Activated effector memory CD4-positive, alpha-beta T cell treated with Interleukin-2 at 50 U/mL for 16 hours (primary cell): ENCODE data around the gene PRSS8.
"Not testable (repeated sequence)": the region's sequence is repeated elsewhere in the genome, so short reads cannot be mapped to it uniquely, and the experiment has no call there.

Experiments used
- DNase-seq: peaks from one replicate; pipeline ENCODE4 v3.0.0-alpha.2; 2020

The PRSS8 gene

DNA sequence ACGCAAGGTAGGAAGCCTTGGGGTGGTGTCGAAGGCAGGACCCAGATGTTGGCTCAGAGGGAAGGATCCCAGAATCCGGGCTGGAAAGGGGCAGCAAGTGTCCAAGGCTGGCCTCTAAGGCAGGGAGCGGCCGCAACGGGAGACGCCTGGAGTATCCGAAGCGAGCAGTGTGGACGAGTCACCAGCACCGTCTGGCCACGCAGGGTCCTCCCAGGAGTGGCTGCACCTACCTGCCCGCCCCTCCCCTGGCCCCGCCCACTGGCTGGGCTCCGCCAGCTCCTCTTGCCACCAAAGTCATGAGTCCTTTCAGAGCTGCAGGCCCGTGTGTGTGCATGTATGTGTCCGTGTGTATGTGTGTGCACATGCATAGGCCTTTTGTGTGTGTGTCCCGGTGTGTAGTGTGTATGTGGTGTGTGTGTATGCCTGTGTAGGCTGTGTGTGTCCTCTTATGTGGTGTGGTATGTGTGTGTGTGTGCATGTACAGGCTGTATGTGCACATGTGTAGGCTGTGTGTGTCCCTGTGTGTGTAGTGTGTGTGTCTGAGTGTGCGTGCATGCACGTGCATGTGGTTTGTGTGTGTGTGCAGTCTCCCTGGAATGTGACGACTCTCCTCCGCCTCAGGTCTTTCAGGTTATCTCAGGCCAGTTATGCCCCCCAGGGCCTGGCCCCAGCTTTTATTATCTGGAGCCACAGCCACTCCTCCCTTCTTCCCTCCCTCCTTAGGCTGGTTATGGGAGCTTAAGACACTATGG is at the start of gene PRSS8:
Gene PRSS8, minus strand, starts transcription at position 193 of the 752 bp plus-strand sequence. CDS start 229 bp downstream, outside the sequence.
- no peak for DNase-seq

DNA sequence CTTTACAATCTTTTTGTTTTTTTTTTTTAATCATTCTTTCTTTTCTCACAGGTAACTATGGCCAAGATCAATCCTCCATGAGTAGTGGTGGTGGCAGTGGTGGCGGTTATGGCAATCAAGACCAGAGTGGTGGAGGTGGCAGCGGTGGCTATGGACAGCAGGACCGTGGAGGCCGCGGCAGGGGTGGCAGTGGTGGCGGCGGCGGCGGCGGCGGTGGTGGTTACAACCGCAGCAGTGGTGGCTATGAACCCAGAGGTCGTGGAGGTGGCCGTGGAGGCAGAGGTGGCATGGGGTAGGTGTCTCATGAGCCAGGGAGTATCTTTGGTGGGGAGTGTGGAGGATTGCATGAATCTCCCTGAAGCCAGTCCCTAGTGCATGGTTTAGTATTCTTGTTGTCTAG is 49.4 kb upstream of the PRSS8 start:
- DNase-seq = no peak

DNA sequence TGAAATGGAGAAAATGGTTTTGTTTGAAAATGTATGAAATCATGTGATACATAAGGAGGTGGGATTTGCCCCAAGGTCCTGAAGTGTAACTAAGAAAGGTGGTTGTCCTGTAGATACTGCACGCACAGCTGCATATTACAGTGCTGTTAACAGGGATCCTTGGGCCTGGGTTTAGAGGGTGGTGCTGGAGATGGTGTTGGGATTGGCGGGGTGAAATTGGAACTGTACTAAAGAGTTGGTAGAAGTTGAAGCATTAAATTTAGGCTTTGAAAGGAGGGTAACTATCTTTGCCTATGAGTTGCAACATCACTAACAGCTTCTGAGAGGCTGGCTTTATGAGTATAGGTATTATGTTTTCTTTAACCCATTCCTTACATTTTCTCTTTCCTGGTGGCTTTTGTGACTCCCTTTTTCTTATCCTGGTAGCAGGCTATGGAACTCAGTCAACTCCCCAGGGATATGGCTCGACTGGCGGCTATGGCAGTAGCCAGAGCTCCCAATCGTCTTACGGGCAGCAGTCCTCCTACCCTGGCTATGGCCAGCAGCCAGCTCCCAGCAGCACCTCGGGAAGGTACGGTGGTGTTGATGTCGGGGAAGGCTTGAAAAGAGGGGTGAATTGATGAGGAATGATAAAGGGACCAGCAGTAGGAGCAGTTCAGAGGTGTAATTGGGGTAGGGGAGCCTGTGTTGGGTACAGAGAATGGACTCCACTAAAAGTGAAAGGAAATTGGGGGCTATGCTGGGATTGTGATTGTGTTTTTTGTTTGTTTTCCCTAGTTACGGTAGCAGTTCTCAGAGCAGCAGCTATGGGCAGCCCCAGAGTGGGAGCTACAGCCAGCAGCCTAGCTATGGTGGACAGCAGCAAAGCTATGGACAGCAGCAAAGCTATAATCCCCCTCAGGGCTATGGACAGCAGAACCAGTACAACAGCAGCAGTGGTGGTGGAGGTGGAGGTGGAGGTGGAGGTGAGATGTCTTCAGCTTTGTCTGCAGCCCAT is 48.2 kb upstream of the PRSS8 start:
- no peak for DNase-seq

GRCh38 chr16:31182391-31182790 is 46.9 kb upstream of the PRSS8 start:
- DNase-seq = no peak

GRCh38 chr16:31181102-31181830 is 45.7 kb upstream of the PRSS8 start:
- DNase-seq = no peak

DNA sequence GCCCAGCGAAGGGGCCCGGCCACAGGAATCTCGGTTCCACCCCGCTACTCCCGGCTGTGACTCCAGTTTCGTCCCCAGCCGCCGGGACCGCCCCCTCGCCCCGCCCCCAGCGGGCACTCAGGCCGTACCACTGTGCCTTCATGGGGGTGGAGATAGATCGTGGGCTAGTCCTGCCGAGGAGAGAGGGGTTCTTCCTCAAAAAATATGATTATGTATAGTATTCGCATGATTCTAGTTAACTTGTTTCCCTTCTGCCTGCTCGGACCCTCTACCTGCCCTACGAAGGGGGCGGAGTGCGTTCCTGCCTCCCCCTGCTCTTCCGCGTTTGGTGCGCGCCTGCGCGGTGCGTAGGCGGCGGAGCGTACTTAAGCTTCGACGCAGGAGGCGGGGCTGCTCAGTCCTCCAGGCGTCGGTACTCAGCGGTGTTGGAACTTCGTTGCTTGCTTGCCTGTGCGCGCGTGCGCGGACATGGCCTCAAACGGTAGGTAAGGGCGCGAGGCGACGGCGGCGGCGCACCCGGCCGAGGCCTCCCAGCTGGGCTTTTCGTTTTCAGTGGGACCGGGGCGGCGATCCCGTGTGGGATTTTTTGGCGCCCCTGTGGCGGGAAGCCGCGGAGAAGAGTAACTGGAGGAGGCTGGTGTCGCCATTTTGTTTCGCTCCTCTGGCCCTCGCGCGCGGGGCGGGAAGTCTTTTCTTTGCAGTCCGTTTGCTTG is 44.4 kb upstream of the PRSS8 start, which contains the start of gene FUS:
Gene FUS, plus strand, starts transcription at position 393 of the 713 bp plus-strand sequence. Its CDS starts 76 bp downstream, at position 469.
- peak; percentile 86 for DNase-seq

GRCh38 chr16:31179219-31179746 is 43.8 kb upstream of the PRSS8 start:
- no peak for DNase-seq

DNA sequence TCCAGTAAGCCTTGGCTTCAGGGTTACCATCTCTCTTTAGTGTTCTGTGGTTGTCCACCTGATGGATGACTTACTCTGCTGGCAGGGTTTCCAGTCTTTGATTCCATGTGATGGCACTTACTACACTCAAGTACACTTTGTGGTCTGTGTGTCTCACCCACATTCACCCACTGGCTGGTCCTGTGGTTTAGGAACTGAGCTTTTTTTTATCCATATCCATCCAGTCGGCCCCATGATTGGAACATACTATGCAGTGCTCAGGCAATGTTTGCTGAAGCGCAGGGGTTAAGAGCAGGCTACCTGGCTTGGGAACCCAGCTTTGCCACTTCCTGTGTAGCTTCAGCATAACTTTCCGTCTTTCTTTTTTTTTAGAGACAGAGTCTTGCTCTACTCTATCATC is 41.6 kb upstream of the PRSS8 start:
- peak; percentile 37 for DNase-seq

DNA sequence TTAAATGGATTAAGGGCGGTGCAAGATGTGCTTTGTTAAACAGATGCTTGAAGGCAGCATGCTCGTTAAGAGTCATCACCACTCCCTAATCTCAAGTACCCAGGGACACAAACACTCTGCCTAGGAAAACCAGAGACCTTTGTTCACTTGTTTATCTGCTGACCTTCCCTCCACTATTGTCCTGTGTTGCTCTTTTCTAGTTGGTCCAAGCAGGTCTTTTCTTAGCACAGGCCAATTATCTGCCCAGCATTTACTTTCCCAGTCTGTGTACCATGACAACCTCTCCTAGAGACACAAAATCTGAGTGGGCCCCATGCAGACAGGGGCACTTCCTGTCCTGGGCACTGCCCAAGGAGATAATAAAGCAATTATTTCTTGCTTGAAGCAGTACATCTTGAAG is 34.5 kb upstream of the PRSS8 start:
- not testable (repeated sequence) for DNase-seq

- DNase-seq = no peak
These were observed 33.3 kb upstream of the PRSS8 start for GRCh38 chr16:31168848-31169247.

GRCh38 chr16:31167315-31167714 is 31.8 kb upstream of the PRSS8 start:
- DNase-seq = no peak

DNA sequence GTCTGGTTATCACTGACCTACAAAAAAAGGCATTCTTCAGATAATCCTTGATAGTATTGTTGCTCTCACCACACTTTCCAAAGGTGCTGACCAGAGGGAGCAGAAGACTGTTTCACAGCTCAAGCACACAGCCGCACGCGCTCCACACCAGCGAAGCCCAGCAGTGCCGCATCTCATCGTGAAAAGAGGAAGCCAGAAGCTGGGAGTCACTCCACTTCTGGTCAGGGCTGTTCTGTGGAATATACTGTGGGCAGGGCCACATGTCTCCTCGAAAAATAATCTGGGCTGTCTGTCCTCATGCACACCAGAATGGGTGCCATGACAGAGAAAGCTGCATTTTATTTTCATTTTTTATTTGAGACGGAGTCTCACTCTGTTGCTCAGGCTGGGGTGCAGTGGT is 21.6 kb upstream of the PRSS8 start:
- DNase-seq = no peak

DNA sequence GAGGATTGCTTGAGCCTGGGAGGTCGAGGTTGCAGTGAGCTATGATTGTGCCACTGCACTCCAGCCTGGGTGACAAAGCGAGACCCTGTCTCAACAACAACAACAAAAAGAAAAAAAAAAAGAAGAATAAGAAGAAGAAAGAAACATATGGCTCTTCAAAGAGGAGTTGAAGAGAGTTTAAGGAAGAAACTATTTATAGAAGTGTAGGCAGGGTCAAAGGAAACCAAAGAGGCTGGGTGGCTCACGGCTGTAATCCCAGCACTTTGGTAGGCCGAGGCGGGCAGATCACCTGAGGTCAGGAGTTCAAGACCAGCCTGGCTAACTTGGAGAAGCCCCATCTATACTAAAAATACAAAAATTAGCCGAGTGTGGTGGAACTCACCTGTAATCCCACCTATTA is 15.4 kb upstream of the PRSS8 start:
- not testable (repeated sequence) for DNase-seq

- no peak for DNase-seq
These were observed 14.7 kb upstream of the PRSS8 start, which contains the start of gene PRSS36 for GRCh38 chr16:31149894-31150890. PRSS36 (minus strand) TSS chr16:31150066; CDS start chr16:31150035, 31 bp downstream.

- no peak for DNase-seq
These were observed 13.8 kb upstream of the PRSS8 start for GRCh38 chr16:31149332-31149731.

GRCh38 chr16:31148896-31149295 is 13.4 kb upstream of the PRSS8 start:
- DNase-seq = no peak

GRCh38 chr16:31148281-31148728 is 12.8 kb upstream of the PRSS8 start:
- DNase-seq = no peak

GRCh38 chr16:31147574-31147973 is 12.0 kb upstream of the PRSS8 start:
- DNase-seq = no peak

DNA sequence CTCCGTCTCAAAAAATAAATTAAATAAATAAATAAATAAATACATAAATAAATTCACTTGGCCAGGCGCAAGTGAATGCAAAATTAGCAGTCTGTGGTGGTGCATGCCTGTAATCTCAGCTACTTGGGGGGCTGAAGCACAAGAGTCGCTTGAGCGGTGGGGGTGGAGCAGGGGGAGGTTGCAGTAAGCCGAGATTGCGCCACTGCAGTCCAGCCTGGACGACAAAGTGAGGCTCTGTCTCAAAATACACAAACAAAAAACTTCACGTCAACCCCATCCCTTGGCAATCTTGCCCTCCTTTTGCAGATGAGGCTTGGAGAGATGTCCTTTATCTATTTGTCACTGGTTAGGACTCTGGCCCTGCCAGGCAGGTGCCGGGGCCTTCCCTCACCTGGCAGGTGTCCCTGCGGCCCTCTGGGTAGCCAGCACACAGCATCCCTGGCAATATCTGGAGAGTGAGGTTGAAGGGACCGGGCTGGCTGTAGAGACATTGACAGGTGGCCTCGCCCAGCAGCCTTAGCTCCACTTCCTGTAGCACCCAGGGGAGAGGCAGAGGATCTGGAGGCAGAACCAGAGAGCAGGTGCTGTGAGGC is 10.0 kb upstream of the PRSS8 start:
- no peak for DNase-seq

DNA sequence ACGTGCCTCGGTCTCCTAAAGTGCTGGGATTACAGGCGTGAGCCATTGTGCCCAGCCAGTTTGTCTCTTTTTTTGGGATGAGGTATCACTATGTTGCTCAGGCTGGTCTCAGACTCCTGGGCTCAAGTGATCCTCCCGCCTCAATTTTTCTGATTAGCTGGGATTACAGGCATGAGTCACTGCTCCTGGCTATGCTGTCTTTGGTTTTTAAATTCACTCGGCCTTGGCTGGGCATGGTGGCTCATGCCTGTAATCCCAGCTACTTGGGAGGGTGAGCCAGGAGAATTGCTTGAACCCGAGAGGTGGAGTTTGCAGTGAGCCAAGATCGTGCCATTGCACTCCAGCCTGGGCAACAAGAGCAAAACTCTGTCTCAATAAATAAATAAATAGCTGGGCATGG is 8.9 kb upstream of the PRSS8 start:
- DNase-seq = not testable (repeated sequence)
